Measurements from ENCODE around the gene GDNF.

The GDNF gene

DNA sequence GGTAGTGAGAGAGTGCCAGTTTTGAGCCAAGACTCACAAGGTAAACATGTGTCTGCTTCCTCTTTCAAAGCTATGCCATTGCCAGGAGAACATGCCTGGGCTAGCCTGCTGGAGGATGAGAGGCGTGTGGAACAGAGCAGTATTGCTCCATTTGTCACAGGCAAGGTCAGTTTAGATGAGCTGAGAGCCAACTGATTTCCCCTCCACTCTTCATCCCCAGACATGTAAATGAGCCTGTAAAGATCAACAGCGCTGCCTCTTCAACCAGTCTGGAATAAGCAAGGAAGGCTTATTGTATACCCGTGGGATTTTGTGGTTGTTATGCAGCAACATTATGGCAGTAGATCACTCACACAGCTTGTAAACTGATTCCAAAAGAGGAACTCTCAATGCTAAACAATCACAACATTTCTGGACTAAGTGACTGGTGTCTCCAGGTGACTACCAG lies 8.2 kb upstream of the GDNF start:
- DNase-seq (ENCODE audit: low read depth in 3 of 3), result no peak

DNA sequence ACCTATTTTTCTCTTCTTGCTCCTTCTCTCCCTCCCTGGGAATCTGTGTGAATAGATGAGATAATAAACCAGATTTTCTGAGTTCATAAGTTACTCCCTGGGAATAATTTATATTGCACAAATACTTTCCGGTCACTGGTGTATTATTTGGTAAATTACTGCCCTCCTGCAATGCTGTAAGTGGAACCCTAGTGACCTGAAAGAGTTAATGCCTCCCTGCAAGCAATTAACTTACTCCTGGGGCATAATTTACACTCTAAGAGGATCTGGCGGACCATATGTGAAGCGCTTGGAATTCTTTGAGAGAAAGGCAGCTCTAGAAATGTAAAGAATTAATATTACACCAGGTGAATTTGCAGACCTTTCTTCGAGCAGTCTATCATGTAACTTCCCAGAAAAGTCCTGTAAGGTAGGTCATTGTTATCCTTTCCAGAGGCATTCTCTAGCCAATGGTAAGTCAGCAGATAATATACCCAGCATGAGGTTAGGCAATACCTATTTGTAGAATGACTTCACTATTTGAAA lies 7.0 kb upstream of the GDNF start:
- DNase-seq (ENCODE audit: low read depth in 3 of 3), result no peak

DNA sequence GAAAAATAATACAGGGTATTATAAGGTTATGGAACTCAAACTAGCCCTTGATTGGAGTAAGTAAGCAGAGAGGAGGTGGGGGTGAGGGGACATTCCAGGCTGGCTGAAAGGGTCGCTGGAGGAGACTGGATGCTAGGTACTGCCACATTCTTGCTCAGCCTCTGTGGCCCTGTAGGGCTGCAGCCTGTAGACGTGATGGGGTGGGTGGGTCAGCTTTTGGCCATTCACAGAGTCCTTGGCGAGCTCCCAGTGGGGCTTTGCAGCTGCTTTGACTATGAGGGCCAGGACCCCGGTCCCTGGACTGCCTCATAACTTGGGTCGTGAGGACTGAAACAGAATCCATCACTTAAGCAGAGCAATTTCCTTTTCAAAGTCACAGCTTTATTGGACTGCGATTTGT lies 4.2 kb upstream of the GDNF start:
- no peak for DNase-seq (ENCODE audit: low read depth in 3 of 3)

DNA sequence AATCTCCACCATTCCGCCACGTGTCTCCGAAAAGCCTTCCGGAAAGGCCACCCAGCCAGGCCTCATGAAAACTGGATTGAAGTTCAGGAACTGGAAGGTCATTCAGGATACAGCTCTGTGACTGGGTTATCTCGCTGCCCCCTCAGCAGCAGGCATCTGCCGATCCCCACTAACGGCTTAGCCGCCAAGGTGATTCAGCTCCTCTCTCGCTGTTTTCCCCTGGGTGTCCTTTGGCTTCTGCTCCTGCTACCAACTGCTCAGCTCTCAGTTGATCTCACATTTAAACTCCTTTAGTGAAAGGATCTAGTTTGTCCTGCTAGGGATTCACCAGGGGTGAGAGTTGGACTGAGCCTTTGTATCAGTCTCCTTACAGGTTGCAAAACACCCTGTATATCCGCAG lies 2.2 kb upstream of the GDNF start:
- DNase-seq (ENCODE audit: low read depth in 3 of 3), result no peak

DNA sequence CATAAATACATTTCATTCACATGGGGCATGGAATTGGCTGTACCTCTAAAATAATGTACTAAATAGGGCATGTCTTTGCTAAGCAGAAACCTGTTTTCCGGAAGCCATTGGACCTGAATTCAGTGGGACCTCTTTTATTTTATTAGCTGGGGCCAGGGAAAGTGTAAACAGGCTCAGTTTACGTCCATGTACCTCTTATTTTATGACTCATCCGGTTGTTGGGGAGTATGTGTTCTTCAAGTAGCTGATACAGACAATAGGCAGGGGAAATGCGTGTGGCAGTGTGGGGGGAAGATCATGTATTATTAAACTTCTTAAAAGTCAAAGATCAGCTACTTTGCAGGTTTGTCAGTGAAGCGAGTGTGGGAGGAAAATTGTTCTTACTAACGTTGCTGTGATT lies 1.4 kb upstream of the GDNF start:
- DNase-seq (ENCODE audit: low read depth in 3 of 3), result no peak

DNA sequence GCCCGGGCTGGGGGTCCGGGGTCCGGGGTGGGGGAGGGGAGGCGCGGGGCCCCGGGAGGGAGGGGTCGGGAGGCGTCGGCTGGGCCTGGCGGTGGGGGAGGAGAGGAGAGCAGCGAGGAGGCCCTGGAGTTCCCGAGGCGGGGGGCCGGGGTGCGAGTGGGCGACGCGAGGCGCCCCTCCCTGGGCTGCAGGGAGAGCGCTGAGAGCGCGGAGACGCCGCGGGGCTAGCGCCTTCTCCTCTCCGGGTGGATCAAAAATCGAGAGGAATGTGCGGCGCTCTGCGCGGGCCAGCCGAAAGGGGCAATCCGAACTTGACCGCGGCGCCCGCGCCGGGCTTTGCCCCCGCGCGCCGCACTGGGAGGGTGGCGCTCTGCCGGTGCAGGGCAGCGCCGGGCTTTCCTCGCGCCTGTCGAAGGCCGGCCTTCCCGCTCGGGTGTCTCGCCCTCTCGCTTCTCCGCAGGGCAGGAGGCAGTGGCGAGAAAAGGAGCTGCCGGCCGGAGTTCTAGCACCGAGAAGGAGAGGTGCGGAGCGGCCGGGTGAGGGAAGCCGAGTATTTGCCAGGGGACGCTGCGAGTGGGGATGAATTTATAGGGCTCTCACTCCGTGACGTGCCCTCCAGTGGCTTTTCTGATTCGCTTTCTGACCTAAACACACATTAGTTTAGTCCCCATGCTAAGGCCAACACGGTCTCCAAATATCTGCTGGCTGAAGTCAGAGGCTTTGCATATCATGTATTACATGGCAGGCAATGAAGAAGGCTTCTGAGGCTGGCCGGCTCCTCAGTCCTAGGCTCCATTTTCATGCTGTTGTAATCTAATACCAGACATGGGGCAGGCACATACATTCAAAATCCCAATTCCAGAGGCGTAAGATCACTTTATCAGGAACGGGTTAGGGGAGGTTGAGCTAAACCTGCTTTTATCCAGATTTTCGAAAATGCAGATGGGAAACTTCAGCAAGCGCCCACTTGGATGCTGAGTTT lies 503 bp upstream of the GDNF start:
- no peak for DNase-seq (ENCODE audit: low read depth in 3 of 3)

DNA sequence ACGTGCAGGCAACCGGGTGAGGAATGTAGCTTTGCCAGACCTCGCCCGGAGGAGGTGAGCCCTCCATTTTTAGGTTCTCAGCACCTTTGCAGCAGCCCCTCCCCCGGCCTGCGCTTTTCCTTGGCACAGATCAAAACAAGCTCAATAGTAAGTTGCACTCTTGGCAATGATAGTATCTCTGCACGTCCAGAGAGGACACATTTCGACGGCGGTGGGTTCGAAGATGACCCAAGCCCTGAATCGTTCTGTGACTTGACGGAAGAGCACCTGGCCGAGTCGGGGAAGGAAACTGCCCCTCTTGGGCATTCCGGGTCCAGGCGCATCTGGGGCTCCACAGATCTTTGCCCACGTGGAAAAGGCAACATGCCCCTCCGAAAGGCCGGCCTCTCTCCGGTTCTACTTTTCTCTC lies 904 bp downstream of the GDNF start:
- no peak for DNase-seq (ENCODE audit: low read depth in 3 of 3)

DNA sequence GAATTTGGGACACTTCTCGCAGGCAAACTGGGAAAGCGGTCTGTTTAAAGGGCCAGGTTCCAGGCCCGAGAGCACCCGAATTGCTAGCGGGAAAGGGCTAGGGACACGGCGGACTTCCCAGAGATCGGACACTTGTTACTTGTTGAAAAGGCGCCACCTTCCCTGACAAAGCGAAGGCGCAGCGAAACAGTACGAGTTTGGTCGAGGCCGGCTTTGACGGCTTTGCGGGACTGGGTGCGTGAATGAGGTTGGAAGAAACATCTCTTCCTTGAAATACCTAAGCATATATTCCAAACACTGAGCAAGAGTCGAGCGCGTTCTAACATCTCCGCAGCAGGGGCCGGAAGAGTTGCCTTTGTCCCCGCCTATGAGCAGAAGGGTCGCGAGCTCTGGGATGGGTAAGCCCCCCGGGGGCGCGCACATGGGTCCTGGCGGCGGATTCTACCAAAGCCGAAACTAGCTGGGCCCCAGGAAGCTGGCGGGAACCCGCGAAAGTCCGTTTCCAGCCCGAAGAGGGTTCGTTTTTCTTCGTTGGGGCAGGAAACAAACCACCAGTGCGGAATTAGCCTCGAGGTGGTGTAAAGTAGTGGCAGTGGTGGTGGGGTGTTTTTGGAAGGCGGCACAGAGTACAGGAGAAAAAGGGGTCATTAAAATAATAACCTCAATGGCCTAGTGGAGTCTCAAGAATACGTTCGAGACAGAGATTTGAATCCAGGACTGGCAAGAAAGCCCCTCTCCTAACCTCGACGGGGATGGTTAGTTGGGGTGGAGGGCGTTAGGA lies 1.5 kb downstream of the GDNF start:
- DNase-seq (ENCODE audit: low read depth in 3 of 3), result no peak

DNA sequence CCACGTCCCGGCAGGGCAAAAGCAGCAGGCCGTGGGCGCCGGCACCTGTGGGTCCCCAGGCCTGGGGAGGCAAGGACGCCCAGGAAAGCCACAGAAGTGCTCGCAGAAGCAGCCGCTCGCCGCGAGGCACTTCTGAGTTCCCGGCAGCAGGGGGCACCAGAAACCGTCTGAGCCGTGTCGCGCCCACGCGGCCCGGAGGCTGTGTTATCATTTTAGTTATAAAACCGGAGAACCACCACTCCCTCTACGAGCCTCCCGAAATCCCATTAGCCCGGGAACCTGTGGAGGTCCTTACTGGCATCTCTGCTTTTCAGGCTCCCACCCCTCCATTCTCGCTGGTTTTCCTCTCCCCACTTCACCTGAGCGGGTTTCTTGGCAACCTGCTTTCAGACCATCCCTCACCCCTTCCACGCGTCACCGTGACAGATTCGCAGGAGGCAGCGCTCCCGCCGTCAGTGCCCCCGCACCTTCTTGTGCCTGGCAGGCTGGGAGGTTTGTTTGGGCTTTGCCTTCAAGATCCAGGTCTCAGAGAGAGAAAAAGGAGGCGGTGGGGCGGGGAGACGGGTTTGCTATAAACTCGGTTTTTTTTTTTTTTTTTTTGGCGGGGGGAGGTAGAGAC lies 2.3 kb downstream of the GDNF start:
- DNase-seq (ENCODE audit: low read depth in 3 of 3), result peak; percentile 55 to 68 (median 58)

DNA sequence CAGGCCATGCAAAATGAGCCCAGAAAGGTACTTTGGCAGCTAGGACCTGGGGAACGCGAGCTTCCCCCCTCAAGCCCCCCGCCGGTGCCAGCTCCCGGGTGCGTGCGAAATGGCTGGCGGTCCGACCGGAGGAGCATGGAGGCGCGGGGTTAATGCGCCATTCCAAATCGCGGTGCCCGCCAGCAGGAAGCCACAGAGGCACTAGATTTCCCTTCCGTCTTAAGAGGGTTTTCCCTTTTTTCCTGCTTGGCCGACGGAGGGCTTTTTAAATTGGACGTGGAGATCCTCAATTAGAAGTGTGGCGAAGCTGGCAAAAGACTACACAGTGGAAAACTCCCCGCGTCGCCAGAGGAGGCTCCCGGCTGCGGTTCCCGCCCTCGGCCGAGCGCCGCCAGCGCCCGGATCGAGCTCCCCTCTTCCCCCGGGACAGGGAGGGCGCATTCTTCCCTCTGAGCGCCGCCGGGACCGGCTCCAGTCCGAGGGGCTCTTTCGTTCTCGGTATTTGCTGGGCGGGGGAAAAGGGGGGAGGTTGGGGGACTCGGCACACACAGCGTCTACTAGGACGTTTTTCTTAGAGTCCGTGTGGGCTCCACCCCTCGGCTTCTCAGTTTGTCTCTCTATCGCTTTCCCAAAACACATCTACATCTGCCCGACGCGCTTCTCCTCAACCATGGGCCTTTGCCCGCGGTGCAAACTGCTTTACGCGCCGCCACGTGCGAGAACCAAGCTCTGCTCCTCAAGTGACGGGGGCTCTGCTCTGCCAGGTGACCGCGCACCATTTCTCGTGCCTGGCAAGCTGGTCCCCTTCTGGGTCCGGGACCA lies 3.0 kb downstream of the GDNF start:
- no peak for DNase-seq (ENCODE audit: low read depth in 3 of 3)

DNA sequence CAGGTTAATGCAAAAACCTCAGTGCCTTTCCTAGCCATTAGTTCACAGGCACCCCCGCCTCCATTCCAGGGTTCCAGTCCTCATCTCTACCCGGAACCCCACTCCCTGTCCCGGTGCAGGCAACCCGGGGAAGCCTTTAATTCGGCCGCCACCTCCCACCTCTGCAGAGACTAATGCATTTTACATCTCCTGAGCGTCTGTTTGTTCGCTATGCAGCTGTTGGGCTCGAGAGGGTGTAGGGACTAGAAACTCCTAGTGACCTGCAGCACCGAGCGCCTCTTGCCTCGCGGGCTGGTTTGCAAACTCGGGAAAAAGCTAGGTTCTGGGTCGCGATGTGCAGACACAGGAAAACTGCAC lies 3.6 kb downstream of the GDNF start:
- no peak for DNase-seq (ENCODE audit: low read depth in 3 of 3)

DNA sequence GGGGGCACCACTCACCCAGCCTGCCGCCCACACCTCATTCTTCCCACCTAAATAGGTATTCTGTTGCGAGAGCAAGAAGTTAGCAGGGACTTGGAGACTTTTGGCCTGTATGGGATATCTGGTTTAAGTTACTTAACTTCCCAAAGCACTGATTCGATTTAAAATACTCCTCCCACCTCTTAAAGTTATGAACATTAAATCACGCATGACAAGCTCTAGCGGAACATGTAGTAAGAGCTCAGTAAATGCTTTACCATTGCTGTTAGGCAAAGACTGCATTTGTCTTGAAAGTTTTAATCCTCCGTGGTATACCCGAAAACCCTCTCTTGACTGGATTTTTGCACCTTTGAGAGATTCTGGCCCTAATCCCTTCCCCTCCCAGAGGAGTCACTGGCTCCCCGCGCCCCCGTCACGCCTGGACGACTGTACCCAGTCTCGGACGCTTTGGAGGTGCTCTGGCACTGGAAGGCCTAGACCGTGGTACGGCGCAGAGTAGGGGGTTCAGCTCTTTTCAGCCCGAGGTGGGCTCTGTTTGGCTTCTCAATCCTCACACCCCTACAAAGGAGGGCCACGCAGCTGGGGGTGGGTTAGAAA lies 4.4 kb downstream of the GDNF start:
- no peak for DNase-seq (ENCODE audit: low read depth in 3 of 3)

DNA sequence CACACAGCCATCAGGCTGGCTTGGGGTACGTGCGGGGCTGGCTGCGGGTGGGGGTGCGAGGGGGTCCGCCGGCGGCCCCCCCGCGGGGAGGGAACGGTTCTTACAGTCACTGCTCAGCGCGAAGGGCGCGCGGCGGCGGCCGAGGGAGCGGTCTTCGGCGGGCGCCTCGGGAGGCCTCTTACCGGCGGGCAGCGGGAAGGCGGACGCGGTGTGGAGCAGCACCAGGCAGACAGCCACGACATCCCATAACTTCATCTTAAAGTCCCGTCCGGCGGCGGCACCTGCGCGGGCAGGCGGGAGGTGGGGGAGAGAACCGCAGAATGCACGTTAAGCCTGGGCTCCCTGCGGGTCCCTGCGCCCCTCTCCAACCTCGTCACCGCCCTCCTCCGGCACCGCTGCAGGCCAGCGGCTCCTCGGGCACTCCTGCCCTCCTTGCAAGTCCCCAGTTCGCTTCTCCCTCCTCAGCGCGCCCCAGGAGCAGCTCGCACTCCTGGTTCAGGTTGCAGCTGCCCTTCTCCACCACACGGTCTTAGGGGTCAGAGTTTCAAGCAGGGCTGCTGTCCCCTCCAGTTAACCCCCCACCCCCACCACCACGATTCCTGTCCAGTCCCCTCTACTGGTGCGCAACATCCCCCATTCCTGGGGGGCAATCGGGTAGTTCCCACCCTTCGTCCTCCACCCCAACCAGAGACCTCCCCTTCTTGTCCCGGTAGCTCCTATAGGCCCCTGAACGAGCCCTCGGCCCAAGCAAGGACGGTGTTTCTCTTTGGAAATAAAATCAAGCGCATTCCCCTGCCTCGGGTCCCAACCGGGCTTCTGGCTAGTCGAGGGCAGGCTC lies 5.1 kb downstream of the GDNF start:
- DNase-seq (ENCODE audit: low read depth in 3 of 3), result no peak

DNA sequence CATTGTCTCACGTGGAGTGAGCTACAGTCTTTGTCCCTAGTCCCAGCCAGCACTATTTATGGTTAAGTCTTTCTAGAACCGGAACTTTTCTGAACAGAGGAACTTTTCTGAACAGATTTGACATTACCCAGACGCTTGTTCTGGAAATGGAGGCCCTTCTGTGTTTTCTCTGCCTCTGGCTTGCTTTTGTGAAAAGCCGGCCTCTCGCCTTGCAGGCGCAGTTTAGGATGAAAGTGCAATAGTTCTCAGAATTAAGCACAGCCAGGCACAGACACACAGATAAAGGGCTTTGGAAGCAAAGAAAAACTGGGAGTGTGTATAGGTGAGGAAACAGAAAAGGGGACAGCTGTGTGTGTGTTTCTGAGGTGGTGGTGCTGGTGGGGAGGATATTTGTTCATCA lies 5.9 kb downstream of the GDNF start:
- no peak for DNase-seq (ENCODE audit: low read depth in 3 of 3)

DNA sequence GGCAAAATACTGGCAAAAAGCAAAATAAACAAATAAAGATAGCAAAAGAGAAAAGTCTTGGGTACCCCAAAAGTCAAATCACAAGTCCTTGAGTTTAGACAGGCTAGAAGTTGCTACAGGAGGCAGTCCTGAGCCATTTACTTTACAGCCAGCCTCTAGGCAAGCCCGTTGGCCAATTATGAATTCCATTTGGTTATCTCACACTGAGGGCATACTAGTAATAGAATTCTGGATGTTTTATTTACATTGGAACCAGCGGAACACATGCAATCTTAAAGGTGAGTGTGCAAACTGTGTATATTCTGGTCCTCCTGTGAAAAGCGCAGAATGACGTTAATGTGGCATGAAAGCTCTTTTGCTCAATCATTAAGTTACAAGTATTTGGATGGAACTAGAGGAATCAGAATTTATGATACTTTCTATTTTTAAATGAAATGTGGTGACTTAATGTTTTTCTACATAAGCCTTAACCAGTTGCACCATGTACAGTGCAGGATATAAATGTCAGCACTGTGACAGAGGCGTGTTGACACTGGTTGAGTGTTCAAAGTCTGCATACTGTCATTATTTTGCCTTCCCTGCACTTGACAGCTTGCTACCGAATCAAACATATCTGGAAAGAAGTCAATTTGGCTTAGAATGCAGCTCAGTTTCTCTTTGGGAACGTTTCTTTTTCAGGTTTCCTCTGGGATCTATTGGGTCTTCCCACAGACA lies 7.9 kb downstream of the GDNF start:
- DNase-seq (ENCODE audit: low read depth in 3 of 3), result no peak

DNA sequence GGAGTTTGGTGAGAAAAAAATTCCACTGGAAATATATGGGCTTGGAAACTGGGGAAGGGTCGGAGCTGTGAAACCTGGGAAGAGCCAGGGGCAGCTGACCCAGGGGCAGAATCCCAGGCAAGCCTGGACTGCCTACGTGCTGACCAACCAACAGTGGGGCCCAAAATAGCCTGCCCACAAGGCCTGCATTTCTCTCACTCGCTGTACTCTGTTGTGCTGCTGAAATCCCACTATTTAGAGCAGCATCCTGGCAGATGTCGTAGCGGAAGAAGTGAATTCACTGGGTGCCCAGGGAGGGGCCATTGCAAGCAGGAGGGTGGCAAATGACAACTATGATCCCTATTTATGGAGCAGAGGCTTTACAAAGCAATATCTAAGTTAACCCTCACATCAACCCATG lies 9.5 kb downstream of the GDNF start:
- DNase-seq (ENCODE audit: low read depth in 3 of 3), result no peak

DNA sequence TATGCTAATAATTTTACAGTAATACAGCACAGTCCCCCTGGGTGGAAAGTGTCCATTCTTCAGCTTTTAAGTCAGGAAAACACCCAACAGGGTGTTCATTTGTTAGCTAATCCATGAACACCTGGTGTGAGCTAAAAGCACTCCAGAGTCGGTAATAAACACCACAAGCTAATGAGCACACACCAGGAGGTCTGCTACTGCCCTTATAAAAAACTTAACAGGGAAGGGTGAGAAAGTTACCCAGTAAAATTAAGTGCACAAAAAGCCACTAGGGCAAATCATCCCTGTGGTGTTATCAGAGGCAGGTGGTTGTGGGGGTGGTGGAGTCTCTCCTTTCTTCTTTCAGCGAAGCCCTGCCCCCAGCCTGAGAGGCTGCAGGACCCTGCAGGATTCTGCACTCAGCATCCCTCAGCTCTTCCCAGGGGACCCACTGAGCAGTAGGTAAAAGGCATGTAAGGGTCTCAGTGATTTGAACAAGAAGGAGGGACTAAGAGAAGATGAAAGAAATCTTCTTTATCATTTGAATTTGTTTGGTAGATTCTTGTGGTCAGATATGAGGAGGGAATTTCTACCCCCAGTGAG lies 14.4 kb downstream of the GDNF start:
- no peak for DNase-seq (ENCODE audit: low read depth in 3 of 3)

DNA sequence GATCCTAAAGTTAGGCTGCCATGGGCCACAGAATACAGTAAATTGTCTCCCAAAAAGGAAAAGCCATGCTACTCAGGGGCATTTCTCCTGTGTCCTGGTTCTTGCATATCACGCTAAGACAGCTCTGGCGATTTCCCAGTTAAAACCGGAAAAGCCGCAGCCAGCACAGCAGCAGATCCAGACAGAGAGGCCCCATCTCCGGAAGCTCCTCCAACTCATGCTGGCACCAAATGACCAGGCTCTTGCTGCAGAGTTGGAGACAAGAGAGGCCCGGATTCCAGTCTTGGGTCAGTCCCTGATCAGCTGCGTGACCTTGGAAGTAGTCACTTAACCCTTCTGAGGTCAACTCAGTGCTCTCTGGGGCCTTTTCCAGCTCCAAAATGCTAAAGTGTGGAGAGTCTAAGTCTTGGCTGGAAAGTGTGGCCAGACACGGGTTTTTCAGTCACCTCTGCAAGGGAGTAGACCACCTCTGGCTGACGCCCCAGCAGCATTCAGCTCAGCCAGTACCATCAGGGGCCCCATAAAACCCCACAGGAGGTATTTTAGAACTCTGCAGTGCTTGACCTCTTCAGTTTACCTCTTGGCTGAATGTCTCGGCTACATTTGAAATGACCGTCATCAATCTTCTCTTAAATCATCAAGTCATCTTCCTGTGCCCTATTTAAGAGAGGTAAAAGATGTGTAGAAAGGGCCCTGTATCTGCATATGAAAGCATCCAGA lies 16.2 kb downstream of the GDNF start:
- no peak for DNase-seq (ENCODE audit: low read depth in 3 of 3)

Measured in stimulated activated CD4-positive, alpha-beta T cell treated with anti-CD3 and anti-CD28 coated beads, TNF-alpha, amount 100 ng/mL, for 48 hours (primary cell).